HepG2 (cell line): ENCODE measurements around the gene MAP3K7CL. TPM values are rescaled to one million over a fixed set of nuclear protein-coding genes. Genes with fewer than 3 reads are reported as not detected.

Source experiments
- FOSL1 ChIP-seq: sonication (generic); formaldehyde crosslinking; IDR thresholded peaks from 2 replicates; pipeline ENCODE4 v1.9.0; 2021; ENCODE audit warnings: missing genetic modification reagents, borderline replicate concordance
- KIAA2018 ChIP-seq: sonication (generic); formaldehyde crosslinking; IDR thresholded peaks from 2 replicates; pipeline ENCODE4 v1.5.0; 2020; ENCODE audit warnings: mild to moderate bottlenecking, missing genetic modification reagents, borderline replicate concordance
- LCORL ChIP-seq, 2 experiments: fragments of 450-650 bp in 1 of 2; sonication (generic) in 1 of 2; formaldehyde crosslinking in 1 of 2; IDR thresholded peaks; 2 replicates each; pipeline versions ENCODE4 v1.5.0 to v1.6.1; 2017 to 2020; ENCODE audit warnings: antibody characterized with exemption in 1 of 2, missing genetic modification reagents in 1 of 2
- MTERF4 ChIP-seq: sonication (generic); formaldehyde crosslinking; IDR thresholded peaks from 2 replicates; pipeline ENCODE4 v1.8.0; 2023; ENCODE audit warnings: mild to moderate bottlenecking, missing genetic modification reagents
- NR2C2 ChIP-seq: sonication (generic); formaldehyde crosslinking; IDR thresholded peaks from 2 replicates; pipeline ENCODE4 v1.4.0; 2020; ENCODE audit warnings: missing genetic modification reagents, mild to moderate bottlenecking, moderate library complexity, borderline replicate concordance
- NR2F6 ChIP-seq, 2 experiments: IDR thresholded peaks; 2 replicates each; pipeline ENCODE4 v1.6.1; 2016; ENCODE audit warnings: antibody characterized with exemption in 1 of 2, mild to moderate bottlenecking in 1 of 2
- PLRG1 ChIP-seq: fragments of 450-650 bp; conservative IDR thresholded peaks from 2 replicates; pipeline ENCODE4 v1.6.1; 2016
- RELA ChIP-seq: sonication (generic); formaldehyde crosslinking; IDR thresholded peaks from 2 replicates; pipeline ENCODE4 v1.4.0; 2020; ENCODE audit warnings: missing genetic modification reagents
- SAP130 ChIP-seq: IDR thresholded peaks from 2 replicates; pipeline ENCODE4 v1.6.1; 2016; ENCODE audit warnings: low read depth
- SMARCC2 ChIP-seq: fragments of 450-650 bp; IDR thresholded peaks from 2 replicates; pipeline ENCODE4 v1.6.1; 2017; ENCODE audit warnings: antibody characterized with exemption, mild to moderate bottlenecking
- SRSF4 ChIP-seq: fragments of 200-400 bp; formaldehyde crosslinking; IDR thresholded peaks from one replicate; pipeline ENCODE4 v1.6.1; 2018; ENCODE audit warnings: mild to moderate bottlenecking, low read depth, low read length, moderate library complexity; ENCODE audit not compliant: poor library complexity, severe bottlenecking
- TBP ChIP-seq: sonication (generic); formaldehyde crosslinking; IDR thresholded peaks from 2 replicates; pipeline ENCODE4 v1.5.0; 2020; ENCODE audit warnings: missing genetic modification reagents
- U2AF2 ChIP-seq: fragments of 200-400 bp; formaldehyde crosslinking; IDR thresholded peaks from 2 replicates; pipeline ENCODE4 v1.6.1; 2017; ENCODE audit warnings: low read depth, mild to moderate bottlenecking, low read length
- ZNF138 ChIP-seq: sonication (generic); formaldehyde crosslinking; IDR thresholded peaks from 2 replicates; pipeline ENCODE4 v1.5.0; 2020; ENCODE audit warnings: mild to moderate bottlenecking, low read depth, missing genetic modification reagents
- ZNF251 ChIP-seq: sonication (generic); formaldehyde crosslinking; IDR thresholded peaks from 2 replicates; pipeline ENCODE4 v1.9.0; 2021; ENCODE audit warnings: mild to moderate bottlenecking, missing genetic modification reagents
- ZNF563 ChIP-seq: sonication (generic); formaldehyde crosslinking; IDR thresholded peaks from 2 replicates; pipeline ENCODE4 v1.8.0; 2022; ENCODE audit warnings: mild to moderate bottlenecking, moderate library complexity, missing genetic modification reagents
- ZNF644 ChIP-seq: IDR thresholded peaks from 2 replicates; pipeline ENCODE4 v1.6.1; 2016; ENCODE audit warnings: low read depth
- polyA plus RNA-seq, 8 experiments: library from polyadenylated mRNA; depleted of rRNA in 3 of 8; stranded (reverse) in 7 of 8; unstranded in 1 of 8; fragments of >200 nt; fragmentation: Illumina TruSeq in 4 of 8; extraction: Trizol in 4 of 8; gene quantifications; 2 replicates each; pipeline versions ENCODE4 v1.2.1 to v1.2.3, GENCODE V29; 2011 to 2016; ENCODE audit warnings: low read depth in 4 of 8, missing spikeins in 1 of 8, mixed read lengths in 1 of 8; ENCODE audit not compliant: insufficient read depth in 1 of 8
- total RNA-seq, 5 experiments: library from RNA; depleted of rRNA; stranded (reverse); fragments of >200 nt; fragmentation: Illumina TruSeq; extraction: Trizol; gene quantifications; 2 replicates each; pipeline ENCODE4 v1.2.3, GENCODE V29; 2016; ENCODE audit warnings: low read depth in 1 of 5
- TF ChIP-seq, protein P1 (sequence below): sonication (generic); formaldehyde crosslinking; IDR thresholded peaks from 2 replicates; pipeline ENCODE4 v1.8.1; 2023; ENCODE audit warnings: mild to moderate bottlenecking, moderate library complexity, missing genetic modification reagents
- TF ChIP-seq, protein P2 (sequence below): sonication (generic); formaldehyde crosslinking; IDR thresholded peaks from 2 replicates; pipeline ENCODE4 v1.4.0; 2020; ENCODE audit warnings: missing genetic modification reagents

MAP3K7CL gene
- total and polyA plus RNA-seq, 2 of the 13 experiments (the other 11 are each of a cell fraction or from before 2014, with no cell fraction given), result 0.04 to 0.15 TPM

GRCh38 chr21:29195981-29196669, 65.7 kb downstream of the MAP3K7CL start (continued):
- TF ChIP-seq KIAA2018 (no peak), NR2C2 (no peak), ZNF251 (CRISPR knock-in tag) (no peak), SRSF4 (no peak), FOSL1 (CRISPR knock-in tag) (peak; percentile 27; the same call in 1 of the 2 replicates), ZNF644 (CRISPR knock-in tag) (peak; percentile 73; the same call in 1 of the 2 replicates), ZNF563 (CRISPR knock-in tag) (no peak), ZNF138 (no peak), PLRG1 (no peak), MTERF4 (CRISPR knock-in tag) (no peak), SAP130 (CRISPR knock-in tag) (peak; percentile 27; the same call in 1 of the 2 replicates), NR2F6 (IDR thresholded peaks at IDR 0.05) (no peak), NR2F6 (CRISPR knock-in tag; IDR thresholded peaks at IDR 0.05) (0 out of 2 replicates have a peak, but pooled peaks have one; percentile 8), LCORL (IDR thresholded peaks at IDR 0.05) (no peak), LCORL (CRISPR knock-in tag; IDR thresholded peaks at IDR 0.05) (no peak), RELA (peak; percentile 79; the same call in 1 of the 2 replicates), U2AF2 (no peak), TBP (CRISPR knock-in tag) (no peak), SMARCC2 (no peak)
- TF ChIP-seq, protein P1, sequence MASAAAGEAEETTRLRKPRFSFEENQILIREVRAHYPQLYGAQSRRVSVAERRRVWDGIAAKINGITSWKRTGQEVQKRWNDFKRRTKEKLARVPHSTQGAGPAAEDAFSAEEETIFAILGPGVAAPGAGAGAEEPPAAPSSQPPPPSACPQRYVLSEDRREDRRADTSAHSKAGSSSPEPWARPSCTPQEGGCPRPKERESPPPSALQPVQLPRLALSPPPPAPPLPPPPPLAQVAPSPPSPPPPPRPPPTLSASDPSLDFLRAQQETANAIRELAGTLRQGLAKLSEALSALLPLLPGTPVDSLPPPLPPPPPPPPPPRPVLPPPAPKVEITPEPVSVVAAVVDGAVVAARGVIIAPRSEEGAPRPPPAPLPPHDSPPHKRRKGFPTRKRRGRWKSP, result no peak
- TF ChIP-seq, protein P2, sequence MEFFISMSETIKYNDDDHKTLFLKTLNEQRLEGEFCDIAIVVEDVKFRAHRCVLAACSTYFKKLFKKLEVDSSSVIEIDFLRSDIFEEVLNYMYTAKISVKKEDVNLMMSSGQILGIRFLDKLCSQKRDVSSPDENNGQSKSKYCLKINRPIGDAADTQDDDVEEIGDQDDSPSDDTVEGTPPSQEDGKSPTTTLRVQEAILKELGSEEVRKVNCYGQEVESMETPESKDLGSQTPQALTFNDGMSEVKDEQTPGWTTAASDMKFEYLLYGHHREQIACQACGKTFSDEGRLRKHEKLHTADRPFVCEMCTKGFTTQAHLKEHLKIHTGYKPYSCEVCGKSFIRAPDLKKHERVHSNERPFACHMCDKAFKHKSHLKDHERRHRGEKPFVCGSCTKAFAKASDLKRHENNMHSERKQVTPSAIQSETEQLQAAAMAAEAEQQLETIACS (CRISPR knock-in tag), result no peak
